ENCODE measurements around the gene ERRFI1.

DNA sequence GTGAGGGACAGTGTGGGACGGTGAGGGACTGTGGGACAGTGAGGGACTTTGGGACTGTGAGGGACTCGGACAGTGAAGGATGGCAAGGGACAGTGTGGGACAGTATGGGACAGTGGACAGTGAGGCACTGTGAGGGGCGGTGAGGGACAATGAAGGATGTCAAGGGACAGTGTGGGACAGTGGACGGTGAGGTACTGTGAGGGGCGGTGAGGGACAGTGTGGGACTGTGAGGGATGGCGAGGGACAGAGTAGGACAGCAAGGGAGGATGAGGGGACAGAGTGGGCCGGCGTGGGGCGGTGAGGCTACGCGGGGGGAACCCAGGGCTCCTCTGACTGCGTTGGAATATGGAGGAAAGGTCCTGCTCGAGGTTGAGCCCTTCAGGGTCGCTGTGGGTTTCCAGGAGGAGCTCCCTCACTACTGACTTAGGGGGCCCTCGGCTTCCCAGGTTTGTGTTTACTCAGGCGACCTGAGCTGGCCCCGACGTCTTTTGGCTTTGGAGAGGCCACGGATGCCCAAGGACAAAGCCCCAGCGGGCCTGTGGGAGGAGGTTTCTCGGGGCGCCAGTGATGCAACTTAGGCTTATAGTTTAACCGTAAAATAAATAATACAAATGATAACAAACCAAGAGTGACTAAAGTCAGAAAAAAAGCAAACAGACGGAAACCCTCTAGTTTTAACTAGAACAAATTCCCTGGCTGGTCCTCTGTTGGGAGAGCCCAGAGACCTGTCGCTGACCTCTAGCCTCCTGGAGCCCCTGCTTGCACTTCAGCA is 1.1 kb upstream of the ERRFI1 start:
- TF ChIP-seq, protein P1, sequence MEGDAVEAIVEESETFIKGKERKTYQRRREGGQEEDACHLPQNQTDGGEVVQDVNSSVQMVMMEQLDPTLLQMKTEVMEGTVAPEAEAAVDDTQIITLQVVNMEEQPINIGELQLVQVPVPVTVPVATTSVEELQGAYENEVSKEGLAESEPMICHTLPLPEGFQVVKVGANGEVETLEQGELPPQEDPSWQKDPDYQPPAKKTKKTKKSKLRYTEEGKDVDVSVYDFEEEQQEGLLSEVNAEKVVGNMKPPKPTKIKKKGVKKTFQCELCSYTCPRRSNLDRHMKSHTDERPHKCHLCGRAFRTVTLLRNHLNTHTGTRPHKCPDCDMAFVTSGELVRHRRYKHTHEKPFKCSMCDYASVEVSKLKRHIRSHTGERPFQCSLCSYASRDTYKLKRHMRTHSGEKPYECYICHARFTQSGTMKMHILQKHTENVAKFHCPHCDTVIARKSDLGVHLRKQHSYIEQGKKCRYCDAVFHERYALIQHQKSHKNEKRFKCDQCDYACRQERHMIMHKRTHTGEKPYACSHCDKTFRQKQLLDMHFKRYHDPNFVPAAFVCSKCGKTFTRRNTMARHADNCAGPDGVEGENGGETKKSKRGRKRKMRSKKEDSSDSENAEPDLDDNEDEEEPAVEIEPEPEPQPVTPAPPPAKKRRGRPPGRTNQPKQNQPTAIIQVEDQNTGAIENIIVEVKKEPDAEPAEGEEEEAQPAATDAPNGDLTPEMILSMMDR (IDR thresholded peaks at IDR 0.05), result no peak
- no peak for TF ChIP-seq POLR2A (IDR thresholded peaks at IDR 0.05)

Data from uterus (tissue), 2 donors.